K562 treated with DMSO at 1 percent for 12 hours (cell line): ENCODE results near the gene ONECUT3. TPM values are rescaled to one million over a fixed set of nuclear protein-coding genes. Genes with fewer than 3 reads are reported as not detected.

Experiments
- total RNA-seq: library from RNA; unstranded; fragments of 300-600 nt; gene quantifications from 2 replicates; pipeline ENCODE4 v1.2.3, GENCODE V29; 2022; ENCODE audit not compliant: insufficient read depth

Gene ONECUT3
- not detected in 2 replicates for total RNA-seq

DNA sequence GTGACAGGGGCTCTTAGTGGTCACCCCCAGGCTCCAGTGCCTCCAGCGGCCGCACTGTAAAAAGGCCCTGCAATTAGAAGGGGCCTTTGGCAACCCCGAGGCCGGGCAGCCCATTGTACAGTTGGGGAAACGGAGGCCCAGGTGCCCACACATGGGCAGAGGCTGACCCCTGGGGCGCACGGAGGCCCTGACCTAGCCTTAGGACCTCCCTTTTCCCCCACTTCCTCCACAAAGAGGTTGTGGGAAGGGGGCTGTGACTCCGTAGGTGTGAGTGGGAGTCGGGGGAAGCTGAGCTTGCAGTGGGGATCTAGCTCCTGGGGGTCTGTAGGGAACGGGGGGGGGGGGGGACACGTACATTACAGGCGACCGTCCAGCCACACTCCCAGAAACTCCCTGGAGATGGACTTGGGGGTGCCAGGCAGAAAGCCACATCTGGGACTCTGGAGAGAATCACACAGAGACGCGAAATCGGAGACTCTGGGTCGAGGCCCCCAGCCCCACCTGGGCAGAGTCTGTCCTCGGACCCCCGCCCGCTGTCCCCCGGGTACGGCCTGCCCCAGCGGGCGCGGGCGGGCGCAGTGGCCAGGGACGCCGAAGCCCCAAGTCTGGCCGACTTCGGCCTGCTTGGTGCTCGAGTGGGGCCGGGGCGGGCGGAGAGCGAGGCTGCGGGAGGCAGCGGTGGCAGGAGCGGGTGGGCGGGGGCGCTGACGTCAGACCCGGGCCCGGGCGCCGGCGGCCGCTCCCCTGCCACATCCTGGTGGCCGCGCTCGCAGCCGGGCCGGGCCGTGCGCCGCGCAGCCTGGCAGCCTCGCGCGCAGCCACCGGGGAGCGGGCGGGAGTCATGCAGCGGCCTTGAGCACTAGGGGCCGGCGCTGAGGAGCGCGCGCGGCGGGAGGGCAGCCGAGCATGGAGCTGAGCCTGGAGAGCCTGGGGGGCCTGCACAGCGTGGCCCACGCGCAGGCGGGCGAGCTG lies at the start of gene ONECUT3:
ONECUT3 (plus strand) TSS at position 750 of the 972 bp plus-strand sequence; CDS start at position 907, 157 bp downstream.

DNA sequence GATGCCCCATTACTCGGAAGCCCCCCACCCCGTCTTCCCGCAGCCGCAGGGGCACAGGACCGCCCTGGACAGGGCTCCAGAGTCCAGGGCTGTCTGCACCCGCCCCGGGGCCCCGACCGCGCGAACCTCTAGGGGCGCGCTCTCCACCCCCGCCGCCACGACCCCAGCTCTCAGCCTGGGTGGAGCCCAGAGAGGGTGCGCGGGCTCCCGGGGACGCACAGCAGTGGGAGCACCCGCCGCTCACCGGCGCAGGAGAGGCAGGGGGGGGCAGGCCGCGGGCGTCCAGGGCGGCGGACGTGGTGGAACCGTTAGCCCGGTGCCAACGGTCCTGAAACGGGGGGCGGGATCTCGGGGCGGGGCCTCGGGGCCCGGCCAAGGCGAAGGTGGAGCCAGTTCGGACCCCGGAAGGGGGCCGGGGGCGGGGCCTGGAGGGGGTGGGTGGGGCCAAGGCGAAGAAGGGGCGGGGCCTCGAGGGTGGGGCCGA lies 58.7 kb downstream of the ONECUT3 start, which contains the start of gene ATP8B3:
ATP8B3 (minus strand) TSS at position 335 of the 484 bp plus-strand sequence. CDS start 540 bp downstream, outside the sequence.

Other genes starting within 250 kb of the ONECUT3 start
- gene ADAMTSL5, start 240.5 kb upstream of the ONECUT3 start, total RNA-seq: 7.4 and 8.0 TPM in 2 replicates
- gene PLK5, start 229.4 kb upstream of the ONECUT3 start, total RNA-seq: not detected in 2 replicates
- gene MEX3D, start 185.2 kb upstream of the ONECUT3 start, total RNA-seq: 22.5 and 30.1 TPM in 2 replicates
- 101 and 130 TPM in 2 replicates for gene MBD3, start 160.6 kb upstream of the ONECUT3 start, total RNA-seq
- 63.8 and 106 TPM in 2 replicates for gene UQCR11, start 148.0 kb upstream of the ONECUT3 start, total RNA-seq
- 47.2 and 94.8 TPM in 2 replicates for gene TCF3, start 100.9 kb upstream of the ONECUT3 start, total RNA-seq
- gene ATP8B3, start 58.8 kb downstream of the ONECUT3 start, total RNA-seq: 1.8 and 4.2 TPM in 2 replicates
- gene REXO1, start 95.0 kb downstream of the ONECUT3 start, total RNA-seq: 20.9 and 35.6 TPM in 2 replicates
- gene KLF16, start 110.1 kb downstream of the ONECUT3 start, total RNA-seq: 16.0 and 23.1 TPM in 2 replicates
- gene ABHD17A, start 132.0 kb downstream of the ONECUT3 start, total RNA-seq: 134 and 194 TPM in 2 replicates
- 24.3 and 32.0 TPM in 2 replicates for gene ADAT3, start 151.9 kb downstream of the ONECUT3 start, total RNA-seq
- 28.8 and 59.6 TPM in 2 replicates for gene SCAMP4, start 151.9 kb downstream of the ONECUT3 start, total RNA-seq
- 74.0 and 105 TPM in 2 replicates for gene CSNK1G2, start 187.7 kb downstream of the ONECUT3 start, total RNA-seq